A549 (cell line): ENCODE data around the gene RNASE8. TPM values are rescaled to one million over a fixed set of nuclear protein-coding genes. Genes with fewer than 3 reads are reported as not detected.

ENCODE experiments used
- ATAC-seq, 2 experiments: fragments of 200-7000 bp in 1 of 2; fragments of >200 bp in 1 of 2; cut with Nextera tagmentation in 1 of 2; cut with Tn5 transposase in 1 of 2; 3 replicates each; pipeline versions ENCODE4 v1.8.0 to v1.9.1; 2018 to 2020; ENCODE audit warnings: mild to moderate bottlenecking in 1 of 2, moderate library complexity in 1 of 2
- CTCF ChIA-PET: fragments of 300-600 bp; sonication (Branson Sonifier 250); formaldehyde crosslinking; extraction: SDS; loops from one replicate; lab custom pipeline; 2021; ENCODE audit warnings: antibody characterized with exemption, inconsistent platforms; lab: Yijun Ruan, JAX
- POLR2A ChIA-PET: fragments of 350-600 bp; formaldehyde crosslinking; extraction: SDS; loops from one replicate; lab custom pipeline; 2021; ENCODE audit warnings: antibody characterized with exemption, inconsistent platforms; lab: Yijun Ruan, JAX
- DNase-seq, 2 experiments: peaks; one replicate each; pipeline versions ENCODE4 v3.0.0 to v3.0.0-alpha.2; 2011 to 2016; ENCODE audit warnings: low read depth in 1 of 2, low spot score in 1 of 2
- FAIRE-seq: peaks from 2 replicates; lab custom pipeline; 2011; peaks lifted over from hg19 to GRCh38; lab: Jason Lieb, UNC
- H3K27ac ChIP-seq, 2 experiments: fragments of >200 bp; sonication (Bioruptor Twin); formaldehyde crosslinking; 3 replicates each; pipeline ENCODE4 v1.5.1; 2016 to 2017
- H3K4me1 ChIP-seq: fragments of >200 bp; sonication (Bioruptor Twin); formaldehyde crosslinking; 3 replicates; pipeline ENCODE4 v1.6.1; 2016
- H3K4me2 ChIP-seq: fragments of >200 bp; sonication (Bioruptor Twin); formaldehyde crosslinking; 3 replicates; pipeline ENCODE4 v1.6.1; 2016
- H3K4me3 ChIP-seq: fragments of >200 bp; sonication (Bioruptor Twin); formaldehyde crosslinking; 3 replicates; pipeline ENCODE4 v1.5.1; 2016
- H3K9me3 ChIP-seq: fragments of >200 bp; sonication (Bioruptor Twin); formaldehyde crosslinking; 3 replicates; pipeline ENCODE4 v1.6.1; 2016
- ATOH8 ChIP-seq: fragments of 250-450 bp; sonication (Bioruptor Pico); IDR thresholded peaks from 2 replicates; pipeline ENCODE4 v1.5.0; 2020; ENCODE audit warnings: low read depth, mild to moderate bottlenecking, moderate library complexity
- BHLHE40 ChIP-seq: IDR thresholded peaks from 2 replicates; pipeline ENCODE4 v1.6.1; 2012; ENCODE audit warnings: low read depth, low read length, inconsistent platforms
- CBX2 ChIP-seq: fragments of 200-600 bp; sonication (generic); IDR thresholded peaks from 2 replicates; pipeline ENCODE4 v1.6.1; 2016; ENCODE audit warnings: low read depth, mild to moderate bottlenecking, borderline replicate concordance
- CHD4 ChIP-seq: fragments of 200-600 bp; sonication (generic); IDR thresholded peaks from 2 replicates; pipeline ENCODE4 v1.6.1; 2016; ENCODE audit warnings: antibody characterized with exemption, mild to moderate bottlenecking, borderline replicate concordance
- CTCF ChIP-seq: fragments of >200 bp; sonication (Bioruptor Twin); formaldehyde crosslinking; IDR thresholded peaks from 3 replicates; pipeline ENCODE4 v1.5.1; 2016
- ELK1 ChIP-seq: fragments of 150-350 bp; IDR thresholded peaks from 2 replicates; pipeline ENCODE4 v1.6.1; 2014; ENCODE audit warnings: low read depth, mild to moderate bottlenecking, low read length
- FOXS1 ChIP-seq: fragments of 250-450 bp; sonication (Bioruptor Pico); IDR thresholded peaks from 2 replicates; pipeline ENCODE4 v1.5.0; 2020; ENCODE audit warnings: mild to moderate bottlenecking, moderate library complexity
- HDAC2 ChIP-seq: fragments of 200-600 bp; sonication (generic); IDR thresholded peaks from 2 replicates; pipeline ENCODE4 v1.6.1; 2016
- HOXB5 ChIP-seq: fragments of 250-450 bp; sonication (Bioruptor Pico); IDR thresholded peaks from 2 replicates; pipeline ENCODE4 v1.5.0; 2020; ENCODE audit warnings: mild to moderate bottlenecking, moderate library complexity
- JUNB ChIP-seq: fragments of >200 bp; sonication (Bioruptor Twin); formaldehyde crosslinking; IDR thresholded peaks from 2 replicates; pipeline ENCODE4 v1.6.1; 2016
- RNF2 ChIP-seq: fragments of 200-600 bp; sonication (generic); IDR thresholded peaks from 2 replicates; pipeline ENCODE4 v1.6.1; 2016; ENCODE audit warnings: low read depth, mild to moderate bottlenecking, antibody characterized with exemption, moderate library complexity, borderline replicate concordance
- SREBF2 ChIP-seq: fragments of 450-650 bp; IDR thresholded peaks from 2 replicates; pipeline ENCODE4 v1.6.1; 2014; ENCODE audit warnings: mild to moderate bottlenecking, moderate library complexity
- USF2 ChIP-seq: fragments of 450-650 bp; IDR thresholded peaks from 2 replicates; pipeline ENCODE4 v1.6.1; 2014; ENCODE audit warnings: antibody characterized with exemption
- WGBS: methylation state at CpG from one replicate; pipeline ENCODE4 v1.1.6; 2017; ENCODE audit errors: missing lambda C conversion rate; 5-methylcytosine and 5-hydroxymethylcytosine counted together
- polyA plus RNA-seq, 4 experiments: library from polyadenylated mRNA; depleted of rRNA in 3 of 4; stranded (reverse); fragments of >200 nt; fragmentation: RNase III in 1 of 4; extraction: RNeasy Plus Mini Kit Qiagen cat#74134 plus additional on column Dnase treatment in 1 of 4; gene quantifications; 2 replicates in 3 of 4; 3 replicates in 1 of 4; pipeline ENCODE4 v1.2.3, GENCODE V29; 2011 to 2017
- TF ChIP-seq, protein P1 (sequence below): IDR thresholded peaks from 2 replicates; pipeline ENCODE4 v1.6.1; 2012; ENCODE audit warnings: low read depth, borderline replicate concordance

The RNASE8 gene
- polyA plus RNA-seq, 2 of the 4 experiments (the other 2 are of a cell fraction), result not detected

- H3K4me3 ChIP-seq, result no peak overlapping the region
- no peaks in the 10 kb centered on the region for H3K9me3 ChIP-seq
- TF ChIP-seq ELK1, result no peak
- no peak for TF ChIP-seq CTCF
- TF ChIP-seq HOXB5 (CRISPR knock-in tag), result no peak
- no peak for TF ChIP-seq JUNB
- TF ChIP-seq SREBF2, result no peak
- no peak for TF ChIP-seq USF2
- 0 out of 3 replicates have a peak, but pooled peaks cover 3% of the 10 kb centered on the region for H3K4me1 ChIP-seq
- DNase-seq (no peak), FAIRE-seq (no peak), ATAC-seq (no peak)
- CTCF ChIA-PET, result interaction anchor here (0.8 to 16.3 kb wide), 7 partner anchors 8 to 82 kb away, joined by 3 to 323 read pairs (median 21); partner anchors contain the start of genes RNASE7, SLC39A2 and TMEM253
- no peak overlapping the region for H3K4me2 ChIP-seq
- H3K27ac ChIP-seq, result no peak overlapping the region
- POLR2A ChIA-PET, result no interaction called here
- 72% methylated on average over 7 of the region's 7 CpGs for WGBS
Observed at GRCh38 chr14:21023174-21023573, 34.4 kb upstream of the RNASE8 start.

- H3K4me1 ChIP-seq, result 0 out of 3 replicates have a peak, but pooled peaks cover 3% of the 10 kb centered on the region
- peak overlapping the region; percentile 58 for H3K4me3 ChIP-seq
- 68% methylated on average over 17 of the region's 17 CpGs for WGBS
- DNase-seq, result no peak
- no peak for ATAC-seq
- no peaks in the 10 kb centered on the region for H3K9me3 ChIP-seq
- no peak for FAIRE-seq
- POLR2A ChIA-PET, result no interaction called here
- peak overlapping the region in 1 of 2 experiments; percentile 84; a peak in 5 of 6 replicates for H3K27ac ChIP-seq
- CTCF ChIA-PET, result interaction anchor here (0.8 to 16.3 kb wide), 7 partner anchors 9 to 81 kb away, joined by 3 to 323 read pairs (median 12); partner anchors contain the start of genes RNASE7, SLC39A2 and TMEM253
- H3K4me2 ChIP-seq, result peak overlapping the region; percentile 79
- TF ChIP-seq HDAC2, result no peak
- TF ChIP-seq CBX2, result no peak
- TF ChIP-seq BHLHE40, result no peak
- TF ChIP-seq HOXB5 (CRISPR knock-in tag), result no peak
- no peak for TF ChIP-seq SREBF2
- TF ChIP-seq, protein P1, sequence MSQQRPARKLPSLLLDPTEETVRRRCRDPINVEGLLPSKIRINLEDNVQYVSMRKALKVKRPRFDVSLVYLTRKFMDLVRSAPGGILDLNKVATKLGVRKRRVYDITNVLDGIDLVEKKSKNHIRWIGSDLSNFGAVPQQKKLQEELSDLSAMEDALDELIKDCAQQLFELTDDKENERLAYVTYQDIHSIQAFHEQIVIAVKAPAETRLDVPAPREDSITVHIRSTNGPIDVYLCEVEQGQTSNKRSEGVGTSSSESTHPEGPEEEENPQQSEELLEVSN, result no peak
- TF ChIP-seq ATOH8 (CRISPR knock-in tag), result no peak
- no peak for TF ChIP-seq FOXS1 (CRISPR knock-in tag)
- TF ChIP-seq USF2, result no peak
- no peak for TF ChIP-seq CHD4
- no peak for TF ChIP-seq RNF2
Observed at GRCh38 chr14:21023817-21024584, 33.6 kb upstream of the RNASE8 start.
